K562 (cell line): Measurements from ENCODE around the gene PRR23A. TPM values are rescaled to one million over a fixed set of nuclear protein-coding genes. Genes with fewer than 3 reads are reported as not detected.

Experiments
- polyA plus RNA-seq, 8 experiments: library from polyadenylated mRNA; depleted of rRNA in 4 of 8; stranded (reverse) in 5 of 8; unstranded in 3 of 8; fragments of >200 nt; fragmentation: Nextera tagmentation in 2 of 8; fragmentation: Illumina TruSeq in 1 of 8; extraction: Ambion mirVana in 2 of 8; extraction: Trizol in 1 of 8; gene quantifications; 2 replicates each; pipeline versions ENCODE4 v1.2.1 to v1.2.3, GENCODE V29; 2011 to 2014; ENCODE audit warnings: inconsistent platforms in 1 of 8, missing spikeins in 1 of 8
- total RNA-seq, 7 experiments: library from RNA; depleted of rRNA in 6 of 7; stranded (reverse); fragments of >200 nt in 6 of 7; fragmentation: Illumina TruSeq in 2 of 7; extraction: Trizol in 2 of 7; gene quantifications; 2 replicates each; pipeline versions ENCODE4 v1.2.1 to v1.2.3, GENCODE V29; 2011 to 2021; ENCODE audit warnings: low replicate concordance in 1 of 7
- TF ChIP-seq, protein P1 (sequence below): fragments of 450-650 bp; IDR thresholded peaks from 2 replicates; pipeline ENCODE4 v1.6.1; 2016; ENCODE audit warnings: low read depth
- TF ChIP-seq, protein P2 (sequence below): sonication (generic); formaldehyde crosslinking; IDR thresholded peaks from 2 replicates; pipeline ENCODE4 v1.8.0; 2022; ENCODE audit warnings: mild to moderate bottlenecking, missing genetic modification reagents

Gene PRR23A
- total and polyA plus RNA-seq, 9 of the 15 experiments (the other 6 are each of a cell fraction or from before 2014, with no cell fraction given), result not detected

GRCh38 chr3:138972941-138973340 is 33.1 kb downstream of the PRR23A start (continued):
- TF ChIP-seq, protein P1, sequence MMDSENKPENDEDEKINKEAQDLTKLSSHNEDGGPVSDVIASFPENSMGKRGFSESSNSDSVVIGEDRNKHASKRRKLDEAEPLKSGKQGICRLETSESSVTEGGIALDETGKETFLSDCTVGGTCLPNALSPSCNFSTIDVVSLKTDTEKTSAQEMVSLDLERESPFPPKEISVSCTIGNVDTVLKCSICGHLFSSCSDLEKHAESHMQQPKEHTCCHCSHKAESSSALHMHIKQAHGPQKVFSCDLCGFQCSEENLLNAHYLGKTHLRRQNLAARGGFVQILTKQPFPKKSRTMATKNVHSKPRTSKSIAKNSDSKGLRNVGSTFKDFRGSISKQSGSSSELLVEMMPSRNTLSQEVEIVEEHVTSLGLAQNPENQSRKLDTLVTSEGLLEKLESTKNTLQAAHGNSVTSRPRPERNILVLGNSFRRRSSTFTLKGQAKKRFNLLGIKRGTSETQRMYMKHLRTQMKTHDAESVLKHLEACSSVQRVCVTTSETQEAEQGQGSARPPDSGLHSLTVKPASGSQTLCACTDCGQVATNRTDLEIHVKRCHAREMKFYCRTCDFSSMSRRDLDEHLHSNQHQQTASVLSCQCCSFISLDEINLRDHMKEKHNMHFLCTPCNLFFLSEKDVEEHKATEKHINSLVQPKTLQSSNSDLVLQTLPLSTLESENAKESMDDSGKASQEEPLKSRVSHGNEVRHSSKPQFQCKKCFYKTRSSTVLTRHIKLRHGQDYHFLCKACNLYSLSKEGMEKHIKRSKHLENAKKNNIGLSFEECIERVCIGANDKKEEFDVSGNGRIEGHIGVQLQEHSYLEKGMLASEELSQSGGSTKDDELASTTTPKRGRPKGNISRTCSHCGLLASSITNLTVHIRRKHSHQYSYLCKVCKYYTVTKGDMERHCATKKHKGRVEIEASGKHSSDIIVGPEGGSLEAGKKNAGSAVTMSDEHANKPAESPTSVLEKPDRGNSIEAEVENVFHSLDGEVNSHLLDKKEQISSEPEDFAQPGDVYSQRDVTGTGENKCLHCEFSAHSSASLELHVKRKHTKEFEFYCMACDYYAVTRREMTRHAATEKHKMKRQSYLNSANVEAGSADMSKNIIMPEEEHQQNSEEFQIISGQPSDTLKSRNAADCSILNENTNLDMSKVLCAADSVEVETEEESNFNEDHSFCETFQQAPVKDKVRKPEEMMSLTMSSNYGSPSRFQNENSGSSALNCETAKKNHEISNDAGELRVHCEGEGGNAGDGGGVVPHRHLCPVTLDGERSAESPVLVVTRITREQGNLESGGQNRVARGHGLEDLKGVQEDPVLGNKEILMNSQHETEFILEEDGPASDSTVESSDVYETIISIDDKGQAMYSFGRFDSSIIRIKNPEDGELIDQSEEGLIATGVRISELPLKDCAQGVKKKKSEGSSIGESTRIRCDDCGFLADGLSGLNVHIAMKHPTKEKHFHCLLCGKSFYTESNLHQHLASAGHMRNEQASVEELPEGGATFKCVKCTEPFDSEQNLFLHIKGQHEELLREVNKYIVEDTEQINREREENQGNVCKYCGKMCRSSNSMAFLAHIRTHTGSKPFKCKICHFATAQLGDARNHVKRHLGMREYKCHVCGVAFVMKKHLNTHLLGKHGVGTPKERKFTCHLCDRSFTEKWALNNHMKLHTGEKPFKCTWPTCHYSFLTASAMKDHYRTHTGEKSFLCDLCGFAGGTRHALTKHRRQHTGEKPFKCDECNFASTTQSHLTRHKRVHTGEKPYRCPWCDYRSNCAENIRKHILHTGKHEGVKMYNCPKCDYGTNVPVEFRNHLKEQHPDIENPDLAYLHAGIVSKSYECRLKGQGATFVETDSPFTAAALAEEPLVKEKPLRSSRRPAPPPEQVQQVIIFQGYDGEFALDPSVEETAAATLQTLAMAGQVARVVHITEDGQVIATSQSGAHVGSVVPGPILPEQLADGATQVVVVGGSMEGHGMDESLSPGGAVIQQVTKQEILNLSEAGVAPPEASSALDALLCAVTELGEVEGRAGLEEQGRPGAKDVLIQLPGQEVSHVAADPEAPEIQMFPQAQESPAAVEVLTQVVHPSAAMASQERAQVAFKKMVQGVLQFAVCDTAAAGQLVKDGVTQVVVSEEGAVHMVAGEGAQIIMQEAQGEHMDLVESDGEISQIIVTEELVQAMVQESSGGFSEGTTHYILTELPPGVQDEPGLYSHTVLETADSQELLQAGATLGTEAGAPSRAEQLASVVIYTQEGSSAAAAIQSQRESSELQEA, result no peak
- TF ChIP-seq, protein P2, sequence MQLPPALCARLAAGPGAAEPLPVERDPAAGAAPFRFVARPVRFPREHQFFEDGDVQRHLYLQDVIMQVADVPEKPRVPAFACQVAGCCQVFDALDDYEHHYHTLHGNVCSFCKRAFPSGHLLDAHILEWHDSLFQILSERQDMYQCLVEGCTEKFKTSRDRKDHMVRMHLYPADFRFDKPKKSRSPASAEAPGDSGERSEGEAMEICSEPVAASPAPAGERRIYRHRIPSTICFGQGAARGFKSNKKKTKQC, result no peak
- TF ChIP-seq, all 486 proteins: peak for 0
